Neuronal stem cell (in vitro differentiated cells): ENCODE measurements around the gene SEPHS1.
A peak's percentile ranks its signal among the peaks of the same experiment; 100 is the strongest.

Source experiments
- DNase-seq: peaks from one replicate; pipeline ENCODE4 v3.0.0-alpha.2; 2013; ENCODE audit warnings: low spot score
- H2AFZ ChIP-seq: one replicate; pipeline ENCODE4 v1.6.1; 2013; ENCODE audit warnings: mild to moderate bottlenecking, low read length, inconsistent platforms
- H2AK5ac ChIP-seq: 2 replicates; pipeline ENCODE4 v1.6.1; 2013; ENCODE audit warnings: low read depth, mild to moderate bottlenecking, inconsistent platforms, low read length, moderate library complexity, mixed read lengths
- H2BK120ac ChIP-seq: 2 replicates; pipeline ENCODE4 v1.6.1; 2013; ENCODE audit warnings: low read depth, mild to moderate bottlenecking, inconsistent platforms, low read length, moderate library complexity, mixed read lengths
- H2BK12ac ChIP-seq: one replicate; pipeline ENCODE4 v1.6.1; 2013; ENCODE audit warnings: low read length, inconsistent platforms
- H2BK15ac ChIP-seq: 2 replicates; pipeline ENCODE4 v1.6.1; 2013; ENCODE audit warnings: mild to moderate bottlenecking, low read length, inconsistent platforms, mixed read lengths
- H2BK5ac ChIP-seq: one replicate; pipeline ENCODE4 v1.6.1; 2013; ENCODE audit warnings: inconsistent platforms, mild to moderate bottlenecking, low read length, moderate library complexity
- H3K14ac ChIP-seq: one replicate; pipeline ENCODE4 v1.6.1; 2013; ENCODE audit warnings: low read length, inconsistent platforms
- H3K18ac ChIP-seq: 2 replicates; pipeline ENCODE4 v1.6.1; 2013; ENCODE audit warnings: low read length, inconsistent platforms
- H3K23ac ChIP-seq: 2 replicates; pipeline ENCODE4 v1.6.1; 2013; ENCODE audit warnings: low read depth, mild to moderate bottlenecking, mixed read lengths, low read length, inconsistent platforms; ENCODE audit not compliant: poor library complexity
- H3K27ac ChIP-seq: replicated peaks from 3 replicates; pipeline ENCODE4 v1.5.1; 2013; ENCODE audit warnings: low read length, inconsistent platforms
- H3K27me3 ChIP-seq, 3 experiments: 2 replicates each; pipeline ENCODE4 v1.6.1; 2013; ENCODE audit warnings: low read length in 3 of 3, mild to moderate bottlenecking in 2 of 3, inconsistent platforms in 1 of 3, low read depth in 1 of 3, mixed read lengths in 1 of 3, moderate library complexity in 1 of 3; ENCODE audit not compliant: control insufficient read depth in 3 of 3, insufficient read depth in 3 of 3
- H3K36me3 ChIP-seq, 2 donors: replicated peaks in 1 of 2; 2 replicates each; pipeline ENCODE4 v1.6.1; 2013; ENCODE audit warnings: low read length in 2 of 2; ENCODE audit not compliant: control insufficient read depth in 2 of 2, insufficient read depth in 2 of 2
- H3K4ac ChIP-seq: 2 replicates; pipeline ENCODE4 v1.6.1; 2013; ENCODE audit warnings: inconsistent platforms, mild to moderate bottlenecking, low read length, moderate library complexity
- H3K4me1 ChIP-seq, 2 donors: 1 replicate in 1 of 2; 2 replicates in 1 of 2; pipeline ENCODE4 v1.6.1; 2013; ENCODE audit warnings: low read length in 2 of 2, low read depth in 1 of 2; ENCODE audit not compliant: control insufficient read depth in 2 of 2, insufficient read depth in 1 of 2
- H3K4me2 ChIP-seq: one replicate; pipeline ENCODE4 v1.6.1; 2013; ENCODE audit warnings: mild to moderate bottlenecking, low read length, inconsistent platforms; ENCODE audit not compliant: insufficient read depth, poor library complexity, severe bottlenecking
- H3K4me3 ChIP-seq, 2 donors: 2 replicates each; pipeline ENCODE4 v1.5.1; 2013; ENCODE audit warnings: low read length in 2 of 2, mild to moderate bottlenecking in 2 of 2, inconsistent platforms in 1 of 2, moderate library complexity in 1 of 2
- H3K79me1 ChIP-seq: one replicate; pipeline ENCODE4 v1.6.1; 2013; ENCODE audit warnings: low read depth, mild to moderate bottlenecking, inconsistent platforms, low read length, moderate library complexity
- H3K9ac ChIP-seq: one replicate; pipeline ENCODE4 v1.6.1; 2013; ENCODE audit warnings: mild to moderate bottlenecking, low read depth, low read length, inconsistent platforms; ENCODE audit not compliant: poor library complexity
- H3K9me3 ChIP-seq, 2 donors: replicated peaks in 1 of 2; 2 replicates each; pipeline versions ENCODE3 to v1.6.1; 2013; ENCODE audit warnings: low read length in 2 of 2, mild to moderate bottlenecking in 2 of 2, inconsistent platforms in 1 of 2, low read depth in 1 of 2, mixed read lengths in 1 of 2, moderate library complexity in 1 of 2; ENCODE audit not compliant: control insufficient read depth in 2 of 2, insufficient read depth in 1 of 2
- H4K8ac ChIP-seq: one replicate; pipeline ENCODE4 v1.6.1; 2013; ENCODE audit warnings: low read depth, mild to moderate bottlenecking, inconsistent platforms, low read length, moderate library complexity
- H4K91ac ChIP-seq: one replicate; pipeline ENCODE4 v1.6.1; 2013; ENCODE audit warnings: low read length, low read depth, mild to moderate bottlenecking, inconsistent platforms; ENCODE audit not compliant: poor library complexity
- WGBS, 2 donors: extraction: QIAGEN DNeasy Blood & Tissue Kit; methylation state at CpG; one replicate each; pipeline ENCODE4 v1.1.7; 2013; ENCODE audit warnings: missing lambda C conversion rate in 2 of 2, mixed read lengths in 1 of 2; ENCODE audit not compliant: insufficient read length in 2 of 2, insufficient replicate concordance in 1 of 2; ENCODE audit errors: extremely low coverage in 2 of 2; 5-methylcytosine and 5-hydroxymethylcytosine counted together

SEPHS1 gene

GRCh38 chr10:13315361-13315760 lies 32.7 kb downstream of the SEPHS1 start:
- Histone ChIP-seq H3K14ac (no peak overlapping the region), H4K91ac (no peak overlapping the region), H3K9ac (no peak overlapping the region), H3K36me3 (peaks cover 6 to 33% of the 10 kb centered on the region in 2 donors), H3K4me1 (no peaks in the 10 kb centered on the region), H2BK12ac (no peak overlapping the region), H3K27ac (no peak overlapping the region), H4K8ac (no peak overlapping the region), H3K9me3 (no peaks in the 10 kb centered on the region), H3K79me1 (no peaks in the 10 kb centered on the region), H2BK15ac (no peak overlapping the region), H2AFZ (no peak overlapping the region), H3K18ac (no peak overlapping the region), H3K23ac (no peak overlapping the region), H3K4ac (no peak overlapping the region), H2BK5ac (no peak overlapping the region), H2BK120ac (no peak overlapping the region), H3K27me3 (no peaks in the 10 kb centered on the region), H2AK5ac (no peak overlapping the region), H3K4me3 (no peak overlapping the region), H3K4me2 (no peak overlapping the region)
- no peak for DNase-seq

GRCh38 chr10:13311177-13311575 lies 36.9 kb downstream of the SEPHS1 start:
- Histone ChIP-seq H3K18ac (no peak overlapping the region), H3K14ac (no peak overlapping the region), H2BK5ac (no peak overlapping the region), H2BK12ac (no peak overlapping the region), H3K9me3 (no peaks in the 10 kb centered on the region), H3K9ac (no peak overlapping the region), H2BK15ac (no peak overlapping the region), H3K4ac (no peak overlapping the region), H2BK120ac (no peak overlapping the region), H3K27me3 (peaks cover 0 to under 1% (median 0%) of the 10 kb centered on the region in 3 experiments), H3K4me2 (no peak overlapping the region), H3K36me3 (no peaks in the 10 kb centered on the region), H4K91ac (no peak overlapping the region), H3K23ac (no peak overlapping the region), H3K79me1 (no peaks in the 10 kb centered on the region), H2AK5ac (no peak overlapping the region), H4K8ac (no peak overlapping the region), H3K4me3 (no peak overlapping the region), H3K4me1 (no peaks in the 10 kb centered on the region), H3K27ac (no peak overlapping the region), H2AFZ (peak overlapping the region; percentile 31)
- no peak for DNase-seq
- no CpG with 5 or more reads among the region's 5 CpGs for WGBS, 2 donors

DNA sequence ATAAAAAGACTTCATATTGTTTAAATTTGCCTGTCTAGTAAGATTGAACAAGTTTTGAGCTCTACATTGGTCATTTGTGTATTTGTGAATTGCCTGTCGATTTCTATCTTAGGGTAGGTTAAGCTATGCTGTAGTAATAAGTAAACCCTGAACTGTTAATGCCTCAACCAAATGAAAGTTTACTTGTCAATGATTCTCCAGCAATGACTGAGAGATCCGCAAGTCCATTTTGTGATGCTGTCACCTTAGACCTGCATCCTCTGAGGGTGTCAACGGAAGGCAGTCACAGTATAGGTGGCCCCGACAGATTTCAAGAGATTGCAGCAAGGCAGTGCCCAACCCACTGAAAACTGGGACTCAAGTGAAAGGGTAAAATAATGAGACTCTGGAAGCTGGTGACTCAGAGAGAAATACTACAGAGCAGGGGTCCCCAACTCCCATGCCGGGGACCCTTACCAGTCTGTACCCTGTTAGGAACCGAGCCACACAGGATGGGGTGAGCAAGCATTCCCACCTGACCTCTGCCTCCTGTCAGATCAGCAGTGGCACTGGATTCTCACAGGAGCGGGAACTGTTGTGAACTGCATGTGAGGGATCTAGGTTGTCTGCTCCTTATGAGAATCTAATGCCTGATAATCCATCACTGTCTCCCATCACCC lies 37.4 kb downstream of the SEPHS1 start:
- H3K23ac ChIP-seq, result no peak overlapping the region
- no peak overlapping the region for H3K18ac ChIP-seq
- no peak overlapping the region for H2BK12ac ChIP-seq
- H3K27me3 ChIP-seq, result peaks cover 0 to 2% (median 0%) of the 10 kb centered on the region in 3 experiments
- H3K9ac ChIP-seq, result no peak overlapping the region
- H3K4me2 ChIP-seq, result no peak overlapping the region
- H2BK5ac ChIP-seq, result no peak overlapping the region
- no peak overlapping the region for H4K91ac ChIP-seq
- no peak overlapping the region for H3K4ac ChIP-seq
- no peak overlapping the region for H2BK15ac ChIP-seq
- H3K9me3 ChIP-seq, result no peaks in the 10 kb centered on the region
- H3K27ac ChIP-seq, result no peak overlapping the region
- H3K14ac ChIP-seq, result no peak overlapping the region
- H3K36me3 ChIP-seq, result no peaks in the 10 kb centered on the region
- no peak overlapping the region for H2AK5ac ChIP-seq
- no peaks in the 10 kb centered on the region for H3K79me1 ChIP-seq
- no peak overlapping the region for H2BK120ac ChIP-seq
- peak overlapping the region; percentile 31 for H2AFZ ChIP-seq
- no peak for DNase-seq
- H3K4me1 ChIP-seq, result no peaks in the 10 kb centered on the region
- no peak overlapping the region for H4K8ac ChIP-seq
- H3K4me3 ChIP-seq, result no peak overlapping the region
- no CpG with 5 or more reads among the region's 7 CpGs for WGBS, 2 donors

DNA sequence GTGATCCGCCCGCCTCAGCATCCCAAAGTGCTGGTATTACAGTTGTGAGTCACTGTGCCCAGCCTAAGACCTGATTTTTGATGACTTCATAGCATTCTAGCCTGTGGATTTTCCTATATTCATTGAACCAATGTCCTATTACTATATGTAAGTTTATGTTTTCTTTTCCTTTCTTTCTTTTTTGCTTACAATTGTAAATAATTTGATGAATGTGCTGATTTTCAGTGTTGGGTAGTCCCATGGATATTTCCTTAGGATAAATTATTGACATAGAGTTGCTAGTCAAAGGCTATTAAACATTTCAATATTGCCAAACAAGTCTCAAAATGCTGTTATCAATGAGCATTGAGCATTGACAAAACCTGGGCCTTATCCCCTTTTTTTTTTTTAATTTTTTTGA lies 38.3 kb downstream of the SEPHS1 start:
- H2BK5ac ChIP-seq, result no peak overlapping the region
- no peak overlapping the region for H2BK12ac ChIP-seq
- no peak overlapping the region for H3K4ac ChIP-seq
- no peaks in the 10 kb centered on the region for H3K4me1 ChIP-seq
- no peaks in the 10 kb centered on the region for H3K79me1 ChIP-seq
- DNase-seq, result no peak
- no peak overlapping the region for H3K18ac ChIP-seq
- H3K23ac ChIP-seq, result no peak overlapping the region
- H2BK15ac ChIP-seq, result no peak overlapping the region
- WGBS, 2 donors, result no CpG with 5 or more reads among the region's 2 CpGs
- H3K27me3 ChIP-seq, result peaks cover 0 to 2% (median 0%) of the 10 kb centered on the region in 3 experiments
- H3K9ac ChIP-seq, result no peak overlapping the region
- no peaks in the 10 kb centered on the region for H3K36me3 ChIP-seq
- H3K14ac ChIP-seq, result no peak overlapping the region
- no peak overlapping the region for H2AFZ ChIP-seq
- no peak overlapping the region for H3K4me2 ChIP-seq
- no peaks in the 10 kb centered on the region for H3K9me3 ChIP-seq
- no peak overlapping the region for H4K91ac ChIP-seq
- H2AK5ac ChIP-seq, result no peak overlapping the region
- no peak overlapping the region for H4K8ac ChIP-seq
- no peak overlapping the region for H3K27ac ChIP-seq
- no peak overlapping the region for H2BK120ac ChIP-seq
- H3K4me3 ChIP-seq, result no peak overlapping the region
